GM12878 (cell line): Measurements from ENCODE around the gene KRTAP10-2.
"Not testable (repeated sequence)": the region's sequence is repeated elsewhere in the genome, so short reads cannot be mapped to it uniquely, and the experiment has no call there.

Experiments
- POLR2A ChIP-seq: IDR thresholded peaks from 2 replicates; pipeline ENCODE4 v1.6.1; 2011; ENCODE audit warnings: low read depth, mild to moderate bottlenecking, low read length
- RFX5 ChIP-seq: IDR thresholded peaks from 2 replicates; pipeline ENCODE4 v1.6.1; 2011; ENCODE audit warnings: low read depth, low read length, improper control_type of control experiment
- TARDBP ChIP-seq: IDR thresholded peaks from 2 replicates; pipeline ENCODE4 v1.6.1; 2016; ENCODE audit warnings: borderline replicate concordance
- TCF12 ChIP-seq: IDR thresholded peaks from 2 replicates; pipeline ENCODE4 v1.6.1; 2011; ENCODE audit warnings: low read depth, mild to moderate bottlenecking, low read length
- TF ChIP-seq, protein P1 (sequence below): IDR thresholded peaks from 2 replicates; pipeline ENCODE4 v1.6.1; 2012; ENCODE audit warnings: low read length, inconsistent platforms
- TF ChIP-seq, protein P2 (sequence below): IDR thresholded peaks from 2 replicates; pipeline ENCODE4 v1.6.1; 2012; ENCODE audit warnings: low read depth, low read length, improper control_type of control experiment
- TF ChIP-seq, protein P3 (sequence below), 3 experiments: IDR thresholded peaks in 2 of 3; conservative IDR thresholded peaks in 1 of 3; 2 replicates each; pipeline ENCODE4 v1.5.1; 2011; ENCODE audit warnings: low read depth in 3 of 3, low read length in 3 of 3, mild to moderate bottlenecking in 3 of 3, control low read depth in 2 of 3, moderate library complexity in 2 of 3, inconsistent platforms in 1 of 3, mixed read lengths in 1 of 3; ENCODE audit not compliant: control insufficient read depth in 2 of 3, insufficient read depth in 1 of 3; ENCODE audit errors: extremely low read depth in 1 of 3
- TF ChIP-seq, protein P4 (sequence below): fragments of 450-650 bp; IDR thresholded peaks from 2 replicates; pipeline ENCODE4 v1.6.1; 2016; ENCODE audit warnings: mild to moderate bottlenecking
- TF ChIP-seq, protein P5 (sequence below): IDR thresholded peaks from 2 replicates; pipeline ENCODE4 v1.6.1; 2012; ENCODE audit warnings: low read depth, low read length, improper control_type of control experiment

DNA sequence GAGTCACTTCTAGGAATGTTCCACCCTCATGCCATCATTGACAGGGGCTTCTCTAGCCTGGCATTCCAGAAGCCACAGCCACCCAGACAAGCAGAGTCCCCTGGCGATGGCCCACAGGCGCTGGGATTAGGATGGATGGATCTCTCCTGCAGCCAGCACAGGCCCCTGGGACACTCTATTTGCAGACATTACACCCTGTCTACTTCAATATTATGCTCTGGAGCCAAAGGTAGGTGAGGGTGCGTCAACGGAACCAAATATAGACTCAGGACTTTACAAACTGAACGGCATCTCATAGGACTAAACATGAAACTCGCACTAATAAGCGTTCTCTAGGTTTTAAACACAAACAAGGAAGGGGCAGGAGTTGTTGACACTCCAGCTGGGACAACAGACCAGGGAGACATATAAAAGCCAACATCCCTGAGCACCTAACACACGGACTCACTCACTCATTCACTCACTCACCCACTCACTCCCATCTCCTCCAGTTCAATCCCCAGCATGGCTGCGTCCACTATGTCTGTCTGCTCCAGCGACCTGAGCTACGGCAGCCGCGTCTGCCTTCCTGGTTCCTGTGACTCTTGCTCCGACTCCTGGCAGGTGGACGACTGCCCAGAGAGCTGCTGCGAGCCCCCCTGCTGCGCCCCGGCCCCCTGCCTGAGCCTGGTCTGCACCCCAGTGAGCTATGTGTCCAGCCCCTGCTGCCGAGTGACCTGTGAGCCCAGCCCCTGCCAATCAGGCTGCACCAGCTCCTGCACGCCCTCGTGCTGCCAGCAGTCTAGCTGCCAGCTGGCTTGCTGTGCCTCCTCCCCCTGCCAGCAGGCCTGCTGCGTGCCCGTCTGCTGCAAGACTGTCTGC lies 49.0 kb upstream of the KRTAP10-2 start, which contains the start of gene KRTAP10-7:
- TF ChIP-seq, protein P1, sequence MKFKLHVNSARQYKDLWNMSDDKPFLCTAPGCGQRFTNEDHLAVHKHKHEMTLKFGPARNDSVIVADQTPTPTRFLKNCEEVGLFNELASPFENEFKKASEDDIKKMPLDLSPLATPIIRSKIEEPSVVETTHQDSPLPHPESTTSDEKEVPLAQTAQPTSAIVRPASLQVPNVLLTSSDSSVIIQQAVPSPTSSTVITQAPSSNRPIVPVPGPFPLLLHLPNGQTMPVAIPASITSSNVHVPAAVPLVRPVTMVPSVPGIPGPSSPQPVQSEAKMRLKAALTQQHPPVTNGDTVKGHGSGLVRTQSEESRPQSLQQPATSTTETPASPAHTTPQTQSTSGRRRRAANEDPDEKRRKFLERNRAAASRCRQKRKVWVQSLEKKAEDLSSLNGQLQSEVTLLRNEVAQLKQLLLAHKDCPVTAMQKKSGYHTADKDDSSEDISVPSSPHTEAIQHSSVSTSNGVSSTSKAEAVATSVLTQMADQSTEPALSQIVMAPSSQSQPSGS, result not testable (repeated sequence)
- not testable (repeated sequence) for TF ChIP-seq TCF12, TARDBP, RFX5, POLR2A
- TF ChIP-seq, protein P2, sequence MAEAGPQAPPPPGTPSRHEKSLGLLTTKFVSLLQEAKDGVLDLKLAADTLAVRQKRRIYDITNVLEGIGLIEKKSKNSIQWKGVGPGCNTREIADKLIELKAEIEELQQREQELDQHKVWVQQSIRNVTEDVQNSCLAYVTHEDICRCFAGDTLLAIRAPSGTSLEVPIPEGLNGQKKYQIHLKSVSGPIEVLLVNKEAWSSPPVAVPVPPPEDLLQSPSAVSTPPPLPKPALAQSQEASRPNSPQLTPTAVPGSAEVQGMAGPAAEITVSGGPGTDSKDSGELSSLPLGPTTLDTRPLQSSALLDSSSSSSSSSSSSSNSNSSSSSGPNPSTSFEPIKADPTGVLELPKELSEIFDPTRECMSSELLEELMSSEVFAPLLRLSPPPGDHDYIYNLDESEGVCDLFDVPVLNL, result not testable (repeated sequence)
- TF ChIP-seq, protein P3, sequence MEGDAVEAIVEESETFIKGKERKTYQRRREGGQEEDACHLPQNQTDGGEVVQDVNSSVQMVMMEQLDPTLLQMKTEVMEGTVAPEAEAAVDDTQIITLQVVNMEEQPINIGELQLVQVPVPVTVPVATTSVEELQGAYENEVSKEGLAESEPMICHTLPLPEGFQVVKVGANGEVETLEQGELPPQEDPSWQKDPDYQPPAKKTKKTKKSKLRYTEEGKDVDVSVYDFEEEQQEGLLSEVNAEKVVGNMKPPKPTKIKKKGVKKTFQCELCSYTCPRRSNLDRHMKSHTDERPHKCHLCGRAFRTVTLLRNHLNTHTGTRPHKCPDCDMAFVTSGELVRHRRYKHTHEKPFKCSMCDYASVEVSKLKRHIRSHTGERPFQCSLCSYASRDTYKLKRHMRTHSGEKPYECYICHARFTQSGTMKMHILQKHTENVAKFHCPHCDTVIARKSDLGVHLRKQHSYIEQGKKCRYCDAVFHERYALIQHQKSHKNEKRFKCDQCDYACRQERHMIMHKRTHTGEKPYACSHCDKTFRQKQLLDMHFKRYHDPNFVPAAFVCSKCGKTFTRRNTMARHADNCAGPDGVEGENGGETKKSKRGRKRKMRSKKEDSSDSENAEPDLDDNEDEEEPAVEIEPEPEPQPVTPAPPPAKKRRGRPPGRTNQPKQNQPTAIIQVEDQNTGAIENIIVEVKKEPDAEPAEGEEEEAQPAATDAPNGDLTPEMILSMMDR (IDR thresholded peaks at IDR 0.05 in 2 of 3, conservative IDR thresholded peaks at IDR 0.05 in 1 of 3; ENCODE audit: control insufficient read depth in 2 of 3, extremely low read depth in 1 of 3, insufficient read depth in 1 of 3, low read depth in 3 of 3, low read length in 3 of 3), result not testable (repeated sequence)
- TF ChIP-seq, protein P4, sequence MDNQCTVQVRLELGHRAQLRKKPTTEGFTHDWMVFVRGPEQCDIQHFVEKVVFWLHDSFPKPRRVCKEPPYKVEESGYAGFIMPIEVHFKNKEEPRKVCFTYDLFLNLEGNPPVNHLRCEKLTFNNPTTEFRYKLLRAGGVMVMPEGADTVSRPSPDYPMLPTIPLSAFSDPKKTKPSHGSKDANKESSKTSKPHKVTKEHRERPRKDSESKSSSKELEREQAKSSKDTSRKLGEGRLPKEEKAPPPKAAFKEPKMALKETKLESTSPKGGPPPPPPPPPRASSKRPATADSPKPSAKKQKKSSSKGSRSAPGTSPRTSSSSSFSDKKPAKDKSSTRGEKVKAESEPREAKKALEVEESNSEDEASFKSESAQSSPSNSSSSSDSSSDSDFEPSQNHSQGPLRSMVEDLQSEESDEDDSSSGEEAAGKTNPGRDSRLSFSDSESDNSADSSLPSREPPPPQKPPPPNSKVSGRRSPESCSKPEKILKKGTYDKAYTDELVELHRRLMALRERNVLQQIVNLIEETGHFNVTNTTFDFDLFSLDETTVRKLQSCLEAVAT, result not testable (repeated sequence)
- TF ChIP-seq, protein P5, sequence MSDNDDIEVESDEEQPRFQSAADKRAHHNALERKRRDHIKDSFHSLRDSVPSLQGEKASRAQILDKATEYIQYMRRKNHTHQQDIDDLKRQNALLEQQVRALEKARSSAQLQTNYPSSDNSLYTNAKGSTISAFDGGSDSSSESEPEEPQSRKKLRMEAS, result not testable (repeated sequence)
